K562 (cell line): Measurements from ENCODE around the gene AMIGO1. TPM values are rescaled to one million over a fixed set of nuclear protein-coding genes. Genes with fewer than 3 reads are reported as not detected.

Experiments used
- AFF4 ChIP-seq: sonication (generic); formaldehyde crosslinking; IDR thresholded peaks from 2 replicates; pipeline ENCODE4 v1.8.0; 2023; ENCODE audit warnings: mild to moderate bottlenecking, missing genetic modification reagents
- ARHGAP35 ChIP-seq: fragments of 450-650 bp; IDR thresholded peaks from 2 replicates; pipeline ENCODE4 v1.6.1; 2018; ENCODE audit not compliant: partially characterized antibody
- CBX2 ChIP-seq: fragments of 200-600 bp; sonication (generic); IDR thresholded peaks from one replicate; pipeline ENCODE4 v1.6.1; 2012; ENCODE audit warnings: mild to moderate bottlenecking, low read length, inconsistent platforms; ENCODE audit not compliant: insufficient read depth, poor library complexity, severe bottlenecking
- CREBBP ChIP-seq: IDR thresholded peaks from one replicate; pipeline ENCODE4 v1.6.1; 2012; ENCODE audit warnings: low read depth, mild to moderate bottlenecking, control low read depth, inconsistent platforms, low read length
- E2F8 ChIP-seq: fragments of 450-650 bp; IDR thresholded peaks from 2 replicates; pipeline ENCODE4 v1.7.1; 2018; ENCODE audit warnings: mild to moderate bottlenecking, low read depth; ENCODE audit not compliant: partially characterized antibody
- ELF4 ChIP-seq: fragments of 450-650 bp; formaldehyde crosslinking; IDR thresholded peaks from 2 replicates; pipeline ENCODE4 v1.4.0; 2022; ENCODE audit warnings: missing genetic modification characterization
- GTF2E2 ChIP-seq: fragments of 200-800 bp; sonication (Bioruptor generic); IDR thresholded peaks from 2 replicates; pipeline ENCODE4 v1.6.1; 2016; ENCODE audit warnings: missing genetic modification characterization, missing compliant biosample characterization
- ILK ChIP-seq: fragments of 450-650 bp; IDR thresholded peaks from 2 replicates; pipeline ENCODE4 v1.6.1; 2016; ENCODE audit warnings: missing genetic modification characterization, low read depth, mild to moderate bottlenecking, missing compliant biosample characterization, moderate library complexity, borderline replicate concordance
- KDM5B ChIP-seq: fragments of 200-600 bp; sonication (generic); IDR thresholded peaks from 2 replicates; pipeline ENCODE4 v1.6.1; 2012; ENCODE audit warnings: low read depth, mild to moderate bottlenecking, moderate library complexity, low read length, control low read depth, inconsistent platforms; ENCODE audit not compliant: insufficient replicate concordance
- NCOA6 ChIP-seq: fragments of 450-650 bp; IDR thresholded peaks from 2 replicates; pipeline ENCODE4 v1.6.1; 2017; ENCODE audit warnings: mild to moderate bottlenecking
- NEUROD1 ChIP-seq: fragments of 150-350 bp; IDR thresholded peaks from 2 replicates; pipeline ENCODE4 v1.6.1; 2014; ENCODE audit warnings: borderline replicate concordance, low read length, low read depth; ENCODE audit not compliant: partially characterized antibody
- NFIX ChIP-seq: fragments of 250-450 bp; sonication (Bioruptor Pico); IDR thresholded peaks from 2 replicates; pipeline ENCODE4 v1.4.0; 2020; ENCODE audit warnings: low read depth, mild to moderate bottlenecking, moderate library complexity
- NR1H2 ChIP-seq: sonication (generic); formaldehyde crosslinking; IDR thresholded peaks from 2 replicates; pipeline ENCODE4 v1.4.0; 2020; ENCODE audit warnings: mild to moderate bottlenecking, missing genetic modification reagents
- POLR2AphosphoS5 ChIP-seq: IDR thresholded peaks from 2 replicates; pipeline ENCODE4 v1.6.1; 2011; ENCODE audit warnings: mild to moderate bottlenecking, low read depth, low read length, moderate library complexity; ENCODE audit not compliant: control insufficient read depth, insufficient read depth
- PURB ChIP-seq: sonication (generic); formaldehyde crosslinking; IDR thresholded peaks from 2 replicates; pipeline ENCODE4 v1.9.0; 2021; ENCODE audit warnings: low read depth, mild to moderate bottlenecking, missing genetic modification reagents
- RNF2 ChIP-seq: sonication (generic); IDR thresholded peaks from 2 replicates; pipeline ENCODE4 v1.6.1; 2016
- SAFB ChIP-seq: fragments of 200-400 bp; formaldehyde crosslinking; IDR thresholded peaks from 2 replicates; pipeline ENCODE4 v1.6.1; 2017; ENCODE audit warnings: low read depth, low read length, borderline replicate concordance
- SPI1 ChIP-seq: IDR thresholded peaks from 2 replicates; pipeline ENCODE4 v1.6.1; 2011; ENCODE audit warnings: low read depth, low read length, control low read depth, borderline replicate concordance
- SREBF2 ChIP-seq: sonication (generic); formaldehyde crosslinking; IDR thresholded peaks from 2 replicates; pipeline ENCODE4 v1.4.0; 2020; ENCODE audit warnings: mild to moderate bottlenecking, missing genetic modification reagents
- ZNF175 ChIP-seq: fragments of 200-800 bp; sonication (Bioruptor generic); IDR thresholded peaks from 2 replicates; pipeline ENCODE4 v1.6.1; 2016; ENCODE audit warnings: low read depth, mild to moderate bottlenecking, missing genetic modification characterization, missing compliant biosample characterization
- ZNF3 ChIP-seq: fragments of 250-450 bp; sonication (Bioruptor Pico); IDR thresholded peaks from 2 replicates; pipeline ENCODE4 v1.5.0; 2021; ENCODE audit warnings: mild to moderate bottlenecking, moderate library complexity
- ZNF668 ChIP-seq: fragments of 250-450 bp; sonication (Bioruptor Pico); IDR thresholded peaks from 2 replicates; pipeline ENCODE4 v1.8.0; 2022; ENCODE audit warnings: mild to moderate bottlenecking, inconsistent platforms
- polyA plus RNA-seq, 8 experiments: library from polyadenylated mRNA; depleted of rRNA in 4 of 8; stranded (reverse) in 5 of 8; unstranded in 3 of 8; fragments of >200 nt; fragmentation: Nextera tagmentation in 2 of 8; fragmentation: Illumina TruSeq in 1 of 8; extraction: Ambion mirVana in 2 of 8; extraction: Trizol in 1 of 8; gene quantifications; 2 replicates each; pipeline versions ENCODE4 v1.2.1 to v1.2.3, GENCODE V29; 2011 to 2014; ENCODE audit warnings: inconsistent platforms in 1 of 8, missing spikeins in 1 of 8
- total RNA-seq, 7 experiments: library from RNA; depleted of rRNA in 6 of 7; stranded (reverse); fragments of >200 nt in 6 of 7; fragmentation: Illumina TruSeq in 2 of 7; extraction: Trizol in 2 of 7; gene quantifications; 2 replicates each; pipeline versions ENCODE4 v1.2.1 to v1.2.3, GENCODE V29; 2011 to 2021; ENCODE audit warnings: low replicate concordance in 1 of 7

The AMIGO1 gene
- total and polyA plus RNA-seq, 9 of the 15 experiments (the other 6 are each of a cell fraction or from before 2014, with no cell fraction given), result 0.24 to 1.0 (median 0.54) TPM

- no peak for TF ChIP-seq KDM5B
- TF ChIP-seq NFIX, result no peak
- no peak for TF ChIP-seq PURB
- 0 out of 2 replicates have a peak, but pooled peaks have one; percentile 27 for TF ChIP-seq SPI1
- no peak for TF ChIP-seq ZNF175
- TF ChIP-seq SREBF2, result no peak
- TF ChIP-seq NCOA6, result no peak
- no peak for TF ChIP-seq E2F8
- TF ChIP-seq ILK, result no peak
- TF ChIP-seq ZNF668 (CRISPR knock-in tag), result no peak
- peak; percentile 12 for TF ChIP-seq NEUROD1
- no peak for TF ChIP-seq CREBBP
- no peak for TF ChIP-seq ARHGAP35
- no peak for TF ChIP-seq ELF4 (CRISPR knock-in tag)
- TF ChIP-seq POLR2AphosphoS5, result no peak
- no peak for TF ChIP-seq SAFB
- TF ChIP-seq AFF4 (CRISPR knock-in tag), result no peak
- no peak for TF ChIP-seq ZNF3 (CRISPR knock-in tag)
- no peak for TF ChIP-seq GTF2E2 (tag)
- no peak for TF ChIP-seq RNF2
- TF ChIP-seq NR1H2, result no peak
- no peak for TF ChIP-seq CBX2
Measured at GRCh38 chr1:109546311-109547109, 37.0 kb upstream of the AMIGO1 start (continued).
